ENCODE data around the gene UGT1A9.
"Not testable (repeated sequence)": the region's sequence is repeated elsewhere in the genome, so short reads cannot be mapped to it uniquely, and the experiment has no call there.

Gene UGT1A9

GRCh38 chr2:233713262-233713615 is 41.5 kb downstream of the UGT1A9 start:
- DNase-seq, result no peak

GRCh38 chr2:233714121-233714520 is 42.4 kb downstream of the UGT1A9 start:
- DNase-seq, result no peak

- no peak for DNase-seq
Observed at GRCh38 chr2:233718552-233718951, 46.9 kb downstream of the UGT1A9 start, which contains the start of gene UGT1A4. Gene UGT1A4 (plus strand): TSS chr2:233718736. CDS start chr2:233718821, 85 bp downstream.

GRCh38 chr2:233728723-233729301 is 57.1 kb downstream of the UGT1A9 start, which contains the start of gene UGT1A3:
Gene UGT1A3 (plus strand): TSS chr2:233729042. CDS start chr2:233729127, 85 bp downstream.
- DNase-seq, result no peak

GRCh38 chr2:233736868-233737653 is 65.4 kb downstream of the UGT1A9 start:
- DNase-seq, result not testable (repeated sequence)

- DNase-seq, result no peak
Observed at GRCh38 chr2:233740870-233741269, 69.2 kb downstream of the UGT1A9 start.

GRCh38 chr2:233743464-233744259 is 72.0 kb downstream of the UGT1A9 start:
- no peak for DNase-seq

- DNase-seq, result no peak
Observed at GRCh38 chr2:233745073-233745755, 73.5 kb downstream of the UGT1A9 start.

- DNase-seq, result not testable (repeated sequence)
Observed at GRCh38 chr2:233745838-233746237, 74.1 kb downstream of the UGT1A9 start.

- no peak for DNase-seq
Observed at GRCh38 chr2:233746475-233747282, 75.0 kb downstream of the UGT1A9 start.

- no peak for DNase-seq
Observed at GRCh38 chr2:233747283-233747544, 75.5 kb downstream of the UGT1A9 start.

- DNase-seq, result not testable (repeated sequence)
Observed at GRCh38 chr2:233750689-233751088, 79.0 kb downstream of the UGT1A9 start.

- DNase-seq, result not testable (repeated sequence)
Observed at GRCh38 chr2:233751212-233752009, 79.7 kb downstream of the UGT1A9 start.

GRCh38 chr2:233754872-233755611 is 83.3 kb downstream of the UGT1A9 start:
- no peak for DNase-seq

GRCh38 chr2:233756429-233757081 is 84.9 kb downstream of the UGT1A9 start:
- DNase-seq, result no peak

- no peak for DNase-seq
Observed at GRCh38 chr2:233758141-233758540, 86.4 kb downstream of the UGT1A9 start.

GRCh38 chr2:233758849-233759248 is 87.2 kb downstream of the UGT1A9 start:
- DNase-seq, result no peak

- DNase-seq, result no peak
Observed at GRCh38 chr2:233760043-233760442, 88.3 kb downstream of the UGT1A9 start, which contains the start of gene UGT1A1. Gene UGT1A1 (plus strand): TSS chr2:233760270. CDS start chr2:233760288, 18 bp downstream.

GRCh38 chr2:233761040-233761769 is 89.5 kb downstream of the UGT1A9 start:
- no peak for DNase-seq
